ENCODE measurements around the gene EEFSEC. TPM values are rescaled to one million over a fixed set of nuclear protein-coding genes. Genes with fewer than 3 reads are reported as not detected.
A peak's percentile ranks its signal among the peaks of the same experiment; 100 is the strongest.

The EEFSEC gene
- total RNA-seq, 1 experiment from 2014 or later, result 9.5 TPM

- no peaks in the 10 kb centered on the region for H3K79me1 ChIP-seq (ENCODE audit: insufficient read depth, low read depth, low read length, poor library complexity, severe bottlenecking)
- H4K91ac ChIP-seq (ENCODE audit: insufficient read length, low read depth, low read length), result no peak overlapping the region
- no CpG with 5 or more reads among the region's 5 CpGs for WGBS (ENCODE audit: extremely low coverage, insufficient read length, low lambda C conversion rate)
Observed at GRCh38 chr3:128228366-128228910, 75.2 kb downstream of the EEFSEC start.

More at GRCh38 chr3:128228366-128228910, 75.2 kb downstream of the EEFSEC start:
- Histone ChIP-seq H4K20me1 (ENCODE audit: control insufficient read depth, insufficient read depth, insufficient read length) (peaks cover 4% of the 10 kb centered on the region), H3K23ac (ENCODE audit: insufficient read length, low read depth, low read length) (no peak overlapping the region), H4K5ac (ENCODE audit: insufficient read length, low read depth, low read length) (no peak overlapping the region), H2BK20ac (ENCODE audit: low read depth, low read length, poor library complexity, severe bottlenecking) (no peak overlapping the region), H2BK12ac (ENCODE audit: insufficient read length, low read depth, low read length) (no peak overlapping the region), H3T11ph (ENCODE audit: low read length) (no peak overlapping the region), H3K4me1 (ENCODE audit: insufficient read depth, low read length) (0 out of 2 replicates have a peak, but pooled peaks cover 3% of the 10 kb centered on the region), H2AK5ac (ENCODE audit: insufficient read length, low read length) (no peak overlapping the region), H3K27ac (ENCODE audit: insufficient read length, low read depth, low read length) (no peak overlapping the region), H4K8ac (replicated peaks; ENCODE audit: insufficient read length, low read depth, low read length) (no peak overlapping the region), H3K4me2 (ENCODE audit: insufficient read depth, insufficient read length, low read length) (no peak overlapping the region), H2BK120ac (ENCODE audit: low read depth, low read length, poor library complexity, severe bottlenecking) (no peak overlapping the region), H3K9ac (ENCODE audit: extremely low read depth, insufficient read length, low read length) (no peak overlapping the region), H3K14ac (ENCODE audit: insufficient read depth, low read length) (no peak overlapping the region), H3K9me3 (ENCODE audit: control insufficient read depth, low read depth, low read length) (peaks cover 3% of the 10 kb centered on the region), H3K18ac (ENCODE audit: insufficient read length, low read depth, low read length) (no peak overlapping the region), H3K27me3 (ENCODE audit: insufficient read depth, low read length) (no peaks in the 10 kb centered on the region), H2AFZ (ENCODE audit: low read length) (no peak overlapping the region), H3K4ac (ENCODE audit: low read depth, low read length) (no peak overlapping the region), H3K79me2 (ENCODE audit: insufficient read depth, low read length) (no peaks in the 10 kb centered on the region), H3K56ac (ENCODE audit: insufficient read length, low read depth, low read length) (no peak overlapping the region), H2BK15ac (ENCODE audit: low read depth, low read length) (no peak overlapping the region), H3K23me2 (ENCODE audit: insufficient read length, low read depth, low read length, poor library complexity, severe bottlenecking) (no peaks in the 10 kb centered on the region), H2BK5ac (ENCODE audit: insufficient read length, low read length) (no peak overlapping the region)
- peaks cover 0 to 9% (median 2%) of the 10 kb centered on the region in 3 experiments; a peak in 5 of 7 replicates for H3K36me3 Mint-ChIP-seq (ENCODE audit: insufficient read depth in 1 of 3, low read depth in 3 of 3)
- H3K27ac Mint-ChIP-seq, result peak overlapping the region in 1 of 3 experiments; percentile 10; a peak in 1 of 7 replicates
- no peak overlapping the region for H3K4me3 Mint-ChIP-seq
- peaks cover 2% of the 10 kb centered on the region; the same call in 1 of the 2 replicates for H3K27me3 Mint-ChIP-seq (ENCODE audit: low read depth)
- no peak for TF ChIP-seq CTCF (conservative IDR thresholded peaks at IDR 0.05)
- H3K4me1 Mint-ChIP-seq, result peaks cover 30 to 31% of the 10 kb centered on the region in 2 experiments
- DNase-seq, result no peak
- peaks cover 9% of the 10 kb centered on the region in 2 experiments for H3K9me3 Mint-ChIP-seq
